Measurements from ENCODE around the gene PCAT6.

DNA sequence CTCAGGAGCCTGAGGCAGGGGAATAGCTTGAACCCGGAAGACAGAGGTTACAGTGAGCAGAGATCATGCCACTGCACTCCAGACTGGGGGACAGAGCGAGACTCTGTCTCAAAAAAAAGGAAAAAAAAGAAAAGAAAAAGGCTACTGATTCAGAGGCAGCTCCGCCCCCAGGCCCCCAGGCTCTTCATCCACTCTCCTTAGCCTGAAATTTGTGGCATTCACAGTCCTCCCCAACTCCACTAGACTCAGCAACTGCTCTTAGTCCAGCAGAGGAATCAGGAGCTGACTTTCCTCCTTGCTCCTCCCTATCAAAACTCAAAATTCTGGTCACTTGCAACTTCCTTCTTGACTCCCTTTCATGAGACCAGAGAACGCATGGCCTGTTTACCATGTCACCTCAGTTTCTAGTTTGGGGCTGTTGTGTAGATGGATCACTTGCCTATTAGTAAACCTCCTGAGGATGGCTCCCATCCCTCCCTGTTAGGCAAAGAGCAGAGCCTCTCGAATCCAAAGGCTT is 27.1 kb downstream of the PCAT6 start:
- TF ChIP-seq, protein P1, sequence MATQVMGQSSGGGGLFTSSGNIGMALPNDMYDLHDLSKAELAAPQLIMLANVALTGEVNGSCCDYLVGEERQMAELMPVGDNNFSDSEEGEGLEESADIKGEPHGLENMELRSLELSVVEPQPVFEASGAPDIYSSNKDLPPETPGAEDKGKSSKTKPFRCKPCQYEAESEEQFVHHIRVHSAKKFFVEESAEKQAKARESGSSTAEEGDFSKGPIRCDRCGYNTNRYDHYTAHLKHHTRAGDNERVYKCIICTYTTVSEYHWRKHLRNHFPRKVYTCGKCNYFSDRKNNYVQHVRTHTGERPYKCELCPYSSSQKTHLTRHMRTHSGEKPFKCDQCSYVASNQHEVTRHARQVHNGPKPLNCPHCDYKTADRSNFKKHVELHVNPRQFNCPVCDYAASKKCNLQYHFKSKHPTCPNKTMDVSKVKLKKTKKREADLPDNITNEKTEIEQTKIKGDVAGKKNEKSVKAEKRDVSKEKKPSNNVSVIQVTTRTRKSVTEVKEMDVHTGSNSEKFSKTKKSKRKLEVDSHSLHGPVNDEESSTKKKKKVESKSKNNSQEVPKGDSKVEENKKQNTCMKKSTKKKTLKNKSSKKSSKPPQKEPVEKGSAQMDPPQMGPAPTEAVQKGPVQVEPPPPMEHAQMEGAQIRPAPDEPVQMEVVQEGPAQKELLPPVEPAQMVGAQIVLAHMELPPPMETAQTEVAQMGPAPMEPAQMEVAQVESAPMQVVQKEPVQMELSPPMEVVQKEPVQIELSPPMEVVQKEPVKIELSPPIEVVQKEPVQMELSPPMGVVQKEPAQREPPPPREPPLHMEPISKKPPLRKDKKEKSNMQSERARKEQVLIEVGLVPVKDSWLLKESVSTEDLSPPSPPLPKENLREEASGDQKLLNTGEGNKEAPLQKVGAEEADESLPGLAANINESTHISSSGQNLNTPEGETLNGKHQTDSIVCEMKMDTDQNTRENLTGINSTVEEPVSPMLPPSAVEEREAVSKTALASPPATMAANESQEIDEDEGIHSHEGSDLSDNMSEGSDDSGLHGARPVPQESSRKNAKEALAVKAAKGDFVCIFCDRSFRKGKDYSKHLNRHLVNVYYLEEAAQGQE (IDR thresholded peaks at IDR 0.05; ENCODE audit: insufficient read depth in 1 of 2, low read depth in 2 of 2, low read length in 2 of 2), result no peak
- TF ChIP-seq SIN3A (IDR thresholded peaks at IDR 0.05; ENCODE audit: borderline replicate concordance, insufficient read depth, low read length) (no peak), TAF1 (IDR thresholded peaks at IDR 0.05; ENCODE audit: borderline replicate concordance, insufficient read depth, low read length) (no peak)
